Measurements from ENCODE around the gene ITM2B. TPM values are rescaled to one million over a fixed set of nuclear protein-coding genes. Genes with fewer than 3 reads are reported as not detected.

Gene ITM2B
- total RNA-seq, 1 donor from 2014 or later = 358 TPM

DNA sequence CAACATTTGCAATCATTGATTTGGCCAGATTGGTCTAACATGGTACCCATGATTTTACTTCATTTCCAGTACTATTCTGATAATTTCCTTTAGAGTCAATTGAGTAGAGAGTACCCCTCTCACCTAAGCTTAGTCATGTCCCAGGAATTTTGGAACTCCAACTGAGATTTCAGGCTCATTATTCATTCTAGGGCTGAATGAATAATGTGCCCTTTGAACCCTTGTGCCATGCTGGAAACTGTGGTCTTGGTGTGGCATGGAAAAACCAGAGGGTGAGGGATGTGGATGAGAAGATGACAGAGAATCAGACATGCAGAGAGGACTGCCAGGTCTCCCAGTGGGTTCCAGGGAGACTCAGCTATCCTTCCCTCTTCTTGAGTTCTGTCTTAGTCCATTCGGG, 30.2 kb downstream of the ITM2B start:
- Histone ChIP-seq H4K20me1 (ENCODE audit: insufficient read depth, low read length) (peaks cover 7% of the 10 kb centered on the region), H3K27ac (ENCODE audit: low read depth, low read length) (no peak overlapping the region), H3K4me2 (ENCODE audit: low read length) (no peak overlapping the region), H3K4me3 (ENCODE audit: insufficient read depth, low read depth, low read length) (no peak overlapping the region), H3K27me3 (ENCODE audit: insufficient read depth, low read length) (no peaks in the 10 kb centered on the region), H3K9me3 (ENCODE audit: insufficient read depth, low read depth, low read length) (no peaks in the 10 kb centered on the region), H2AFZ (ENCODE audit: low read depth, low read length) (no peak overlapping the region), H3K79me2 (ENCODE audit: insufficient read depth, low read length) (no peaks in the 10 kb centered on the region), H3K4me1 (ENCODE audit: insufficient read depth, low read length) (peaks cover 3% of the 10 kb centered on the region), H3K36me3 (ENCODE audit: insufficient read depth, low read length) (peaks cover 17% of the 10 kb centered on the region), H3K9ac (ENCODE audit: low read length) (no peak overlapping the region)
- Mint-ChIP-seq H3K4me3 (ENCODE audit: unreplicated experiment) (no peak overlapping the region), H3K9me3 (ENCODE audit: unreplicated experiment) (no peaks in the 10 kb centered on the region), H3K4me1 (ENCODE audit: low read depth, unreplicated experiment) (peaks cover 10% of the 10 kb centered on the region), H3K36me3 (ENCODE audit: low read depth, unreplicated experiment) (peaks cover 15% of the 10 kb centered on the region), H3K27me3 (ENCODE audit: low read depth, unreplicated experiment) (no peaks in the 10 kb centered on the region), H3K27ac (ENCODE audit: unreplicated experiment) (no peak overlapping the region)
- no peak for FAIRE-seq
- no peak for TF ChIP-seq EZH2 (IDR thresholded peaks at IDR 0.05; ENCODE audit: insufficient read depth, low read length)
- no peak for DNase-seq (ENCODE audit: low read depth)

DNA sequence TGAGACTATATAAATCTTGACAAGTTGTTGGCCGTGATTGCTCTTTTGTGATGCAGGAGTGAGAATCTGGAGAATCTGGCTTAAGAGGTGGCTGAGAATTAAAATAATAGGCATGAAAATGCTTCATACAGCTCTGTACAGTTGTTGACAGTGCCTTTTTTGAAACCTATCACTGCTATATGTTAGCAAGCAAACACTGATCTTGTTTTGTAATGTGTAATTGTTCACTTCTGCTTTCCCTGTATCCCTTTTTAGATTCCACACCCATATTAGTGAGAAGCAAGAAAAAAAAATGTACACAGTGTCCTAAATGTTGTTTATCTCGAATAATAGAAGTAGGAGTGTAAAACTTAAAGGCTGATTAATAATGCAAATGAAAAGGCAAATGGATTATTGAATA, 31.1 kb downstream of the ITM2B start:
- peaks cover 15% of the 10 kb centered on the region for H3K36me3 Mint-ChIP-seq (ENCODE audit: low read depth, unreplicated experiment)
- peaks cover 16% of the 10 kb centered on the region for H3K36me3 ChIP-seq (ENCODE audit: insufficient read depth, low read length)
- peak; percentile 66 for FAIRE-seq

DNA sequence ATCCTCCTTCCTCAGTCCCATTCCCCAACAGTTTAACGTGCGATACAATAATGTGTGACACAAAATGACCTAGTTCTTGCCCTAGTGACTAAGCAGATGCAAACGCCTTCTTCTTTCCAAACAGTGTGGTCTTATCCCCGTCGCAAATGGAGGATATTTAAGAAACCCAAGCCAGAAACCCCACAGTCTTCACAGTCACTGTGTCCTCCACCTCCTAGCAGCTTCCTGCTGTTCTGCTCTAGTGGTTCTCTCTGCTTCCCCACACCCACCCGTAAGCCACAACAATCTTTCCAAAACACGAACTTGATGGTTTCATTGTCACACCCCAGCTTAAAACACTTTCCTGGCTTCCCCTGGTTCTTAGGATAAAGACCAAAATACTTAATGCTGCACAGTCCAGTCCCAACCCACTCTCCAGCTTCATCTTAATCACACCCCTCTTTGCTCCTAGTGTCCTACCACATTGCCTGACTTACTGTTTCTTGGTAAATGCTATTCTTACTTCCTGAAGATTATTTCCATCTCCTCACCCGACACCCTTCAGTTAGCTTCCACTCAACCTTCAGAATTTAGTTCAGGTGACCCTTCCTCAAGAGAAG, 32.3 kb downstream of the ITM2B start:
- peaks cover 13% of the 10 kb centered on the region for H3K36me3 ChIP-seq (ENCODE audit: insufficient read depth, low read length)
- no peak overlapping the region for H3K4me2 ChIP-seq (ENCODE audit: low read length)
- H3K27ac ChIP-seq (ENCODE audit: low read depth, low read length) = no peak overlapping the region
- H3K27me3 ChIP-seq (ENCODE audit: insufficient read depth, low read length) = no peaks in the 10 kb centered on the region
- H3K79me2 ChIP-seq (ENCODE audit: insufficient read depth, low read length) = no peaks in the 10 kb centered on the region
- DNase-seq (ENCODE audit: low read depth) (no peak), FAIRE-seq (no peak)
- Mint-ChIP-seq H3K27me3 (ENCODE audit: low read depth, unreplicated experiment) (no peaks in the 10 kb centered on the region), H3K4me3 (ENCODE audit: unreplicated experiment) (no peak overlapping the region), H3K27ac (ENCODE audit: unreplicated experiment) (no peak overlapping the region), H3K4me1 (ENCODE audit: low read depth, unreplicated experiment) (peaks cover 6% of the 10 kb centered on the region), H3K9me3 (ENCODE audit: unreplicated experiment) (no peaks in the 10 kb centered on the region), H3K36me3 (ENCODE audit: low read depth, unreplicated experiment) (peaks cover 9% of the 10 kb centered on the region)
- H3K9ac ChIP-seq (ENCODE audit: low read length) = no peak overlapping the region
- H3K4me3 ChIP-seq (ENCODE audit: insufficient read depth, low read depth, low read length) = no peak overlapping the region
- no peaks in the 10 kb centered on the region for H4K20me1 ChIP-seq (ENCODE audit: insufficient read depth, low read length)
- no peak overlapping the region for H2AFZ ChIP-seq (ENCODE audit: low read depth, low read length)
- H3K9me3 ChIP-seq (ENCODE audit: insufficient read depth, low read depth, low read length) = no peaks in the 10 kb centered on the region
- H3K4me1 ChIP-seq (ENCODE audit: insufficient read depth, low read length) = peaks cover 3% of the 10 kb centered on the region
- TF ChIP-seq EZH2 (IDR thresholded peaks at IDR 0.05; ENCODE audit: insufficient read depth, low read length) = no peak
- TF ChIP-seq, protein P1, sequence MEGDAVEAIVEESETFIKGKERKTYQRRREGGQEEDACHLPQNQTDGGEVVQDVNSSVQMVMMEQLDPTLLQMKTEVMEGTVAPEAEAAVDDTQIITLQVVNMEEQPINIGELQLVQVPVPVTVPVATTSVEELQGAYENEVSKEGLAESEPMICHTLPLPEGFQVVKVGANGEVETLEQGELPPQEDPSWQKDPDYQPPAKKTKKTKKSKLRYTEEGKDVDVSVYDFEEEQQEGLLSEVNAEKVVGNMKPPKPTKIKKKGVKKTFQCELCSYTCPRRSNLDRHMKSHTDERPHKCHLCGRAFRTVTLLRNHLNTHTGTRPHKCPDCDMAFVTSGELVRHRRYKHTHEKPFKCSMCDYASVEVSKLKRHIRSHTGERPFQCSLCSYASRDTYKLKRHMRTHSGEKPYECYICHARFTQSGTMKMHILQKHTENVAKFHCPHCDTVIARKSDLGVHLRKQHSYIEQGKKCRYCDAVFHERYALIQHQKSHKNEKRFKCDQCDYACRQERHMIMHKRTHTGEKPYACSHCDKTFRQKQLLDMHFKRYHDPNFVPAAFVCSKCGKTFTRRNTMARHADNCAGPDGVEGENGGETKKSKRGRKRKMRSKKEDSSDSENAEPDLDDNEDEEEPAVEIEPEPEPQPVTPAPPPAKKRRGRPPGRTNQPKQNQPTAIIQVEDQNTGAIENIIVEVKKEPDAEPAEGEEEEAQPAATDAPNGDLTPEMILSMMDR (IDR thresholded peaks at IDR 0.05; ENCODE audit: insufficient read depth, low read depth, low read length) = no peak

More for the DNA sequence above, 31.1 kb downstream of the ITM2B start:
- H2AFZ ChIP-seq (ENCODE audit: low read depth, low read length) = no peak overlapping the region
- no peak overlapping the region for H3K4me3 Mint-ChIP-seq (ENCODE audit: unreplicated experiment)
- no peak overlapping the region for H3K4me3 ChIP-seq (ENCODE audit: insufficient read depth, low read depth, low read length)
- no peak overlapping the region for H3K27ac Mint-ChIP-seq (ENCODE audit: unreplicated experiment)
- H3K27me3 ChIP-seq (ENCODE audit: insufficient read depth, low read length) = no peaks in the 10 kb centered on the region
- H3K27me3 Mint-ChIP-seq (ENCODE audit: low read depth, unreplicated experiment) = no peaks in the 10 kb centered on the region
- H3K9me3 ChIP-seq (ENCODE audit: insufficient read depth, low read depth, low read length) = no peaks in the 10 kb centered on the region
- peaks cover 3% of the 10 kb centered on the region for H3K4me1 ChIP-seq (ENCODE audit: insufficient read depth, low read length)
- H3K4me2 ChIP-seq (ENCODE audit: low read length) = no peak overlapping the region
- no peaks in the 10 kb centered on the region for H3K9me3 Mint-ChIP-seq (ENCODE audit: unreplicated experiment)
- no peak for DNase-seq (ENCODE audit: low read depth)
- TF ChIP-seq, protein P1 (IDR thresholded peaks at IDR 0.05; ENCODE audit: insufficient read depth, low read depth, low read length) = no peak
- TF ChIP-seq EZH2 (IDR thresholded peaks at IDR 0.05; ENCODE audit: insufficient read depth, low read length) = no peak
- peaks cover 10% of the 10 kb centered on the region for H3K4me1 Mint-ChIP-seq (ENCODE audit: low read depth, unreplicated experiment)
- H3K79me2 ChIP-seq (ENCODE audit: insufficient read depth, low read length) = no peaks in the 10 kb centered on the region
- no peak overlapping the region for H3K9ac ChIP-seq (ENCODE audit: low read length)
- H4K20me1 ChIP-seq (ENCODE audit: insufficient read depth, low read length) = peaks cover 5% of the 10 kb centered on the region
- no peak overlapping the region for H3K27ac ChIP-seq (ENCODE audit: low read depth, low read length)

Measured in astrocyte (in vitro differentiated cells and primary cell).